ENCODE measurements around the gene KCNH1. TPM values are rescaled to one million over a fixed set of nuclear protein-coding genes. Genes with fewer than 3 reads are reported as not detected.

Gene KCNH1
- total RNA-seq, 2 donors from 2014 or later, result not detected

GRCh38 chr1:210650403-210650802 is 483.5 kb downstream of the KCNH1 start:
- ATAC-seq (replicated peaks), result no peak
- no peaks in the 10 kb centered on the region for H3K27me3 Mint-ChIP-seq
- H3K36me3 Mint-ChIP-seq (ENCODE audit: low read depth), result no peaks in the 10 kb centered on the region
- no peaks in the 10 kb centered on the region for H3K9me3 Mint-ChIP-seq
- no peaks in the 10 kb centered on the region for H3K4me1 Mint-ChIP-seq
- H3K27ac Mint-ChIP-seq, result no peak overlapping the region
- H3K4me3 Mint-ChIP-seq, result no peak overlapping the region

- no peak overlapping the region for H3K4me3 Mint-ChIP-seq
- no peaks in the 10 kb centered on the region for H3K4me1 Mint-ChIP-seq
- H3K27ac Mint-ChIP-seq, result no peak overlapping the region
- H3K27me3 Mint-ChIP-seq, result no peaks in the 10 kb centered on the region
- H3K36me3 Mint-ChIP-seq (ENCODE audit: low read depth), result no peaks in the 10 kb centered on the region
- no peak for ATAC-seq (replicated peaks)
- H3K9me3 Mint-ChIP-seq, result no peaks in the 10 kb centered on the region
Measured at GRCh38 chr1:210648588-210649269, 485.2 kb downstream of the KCNH1 start.

GRCh38 chr1:210647406-210648333 is 486.3 kb downstream of the KCNH1 start:
- Mint-ChIP-seq H3K4me3 (no peak overlapping the region), H3K9me3 (no peaks in the 10 kb centered on the region), H3K27me3 (no peaks in the 10 kb centered on the region), H3K36me3 (ENCODE audit: low read depth) (no peaks in the 10 kb centered on the region), H3K27ac (no peak overlapping the region), H3K4me1 (no peaks in the 10 kb centered on the region)
- ATAC-seq (replicated peaks), result no peak

DNA sequence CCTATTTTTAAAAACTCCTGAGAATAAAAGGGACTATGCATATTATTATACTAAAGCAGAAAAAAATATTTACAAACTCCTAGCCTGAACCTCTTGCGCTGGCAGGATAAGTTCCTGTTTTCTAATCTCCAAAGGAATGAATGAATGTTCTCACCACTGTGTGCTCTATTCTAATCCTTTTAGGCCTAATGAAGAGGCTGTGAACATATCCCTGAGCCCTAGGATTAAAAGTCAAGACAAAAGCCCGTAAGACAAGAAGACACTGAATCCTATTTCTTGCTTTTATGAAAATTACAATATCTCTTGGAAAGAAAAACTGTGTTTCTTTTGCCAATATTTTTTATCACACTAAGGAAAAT is 487.7 kb downstream of the KCNH1 start:
- H3K9me3 Mint-ChIP-seq, result no peaks in the 10 kb centered on the region
- no peaks in the 10 kb centered on the region for H3K27me3 Mint-ChIP-seq
- no peak for ATAC-seq (replicated peaks)
- H3K36me3 Mint-ChIP-seq (ENCODE audit: low read depth), result no peaks in the 10 kb centered on the region
- H3K4me1 Mint-ChIP-seq, result no peaks in the 10 kb centered on the region
- no peak overlapping the region for H3K27ac Mint-ChIP-seq
- no peak overlapping the region for H3K4me3 Mint-ChIP-seq

DNA sequence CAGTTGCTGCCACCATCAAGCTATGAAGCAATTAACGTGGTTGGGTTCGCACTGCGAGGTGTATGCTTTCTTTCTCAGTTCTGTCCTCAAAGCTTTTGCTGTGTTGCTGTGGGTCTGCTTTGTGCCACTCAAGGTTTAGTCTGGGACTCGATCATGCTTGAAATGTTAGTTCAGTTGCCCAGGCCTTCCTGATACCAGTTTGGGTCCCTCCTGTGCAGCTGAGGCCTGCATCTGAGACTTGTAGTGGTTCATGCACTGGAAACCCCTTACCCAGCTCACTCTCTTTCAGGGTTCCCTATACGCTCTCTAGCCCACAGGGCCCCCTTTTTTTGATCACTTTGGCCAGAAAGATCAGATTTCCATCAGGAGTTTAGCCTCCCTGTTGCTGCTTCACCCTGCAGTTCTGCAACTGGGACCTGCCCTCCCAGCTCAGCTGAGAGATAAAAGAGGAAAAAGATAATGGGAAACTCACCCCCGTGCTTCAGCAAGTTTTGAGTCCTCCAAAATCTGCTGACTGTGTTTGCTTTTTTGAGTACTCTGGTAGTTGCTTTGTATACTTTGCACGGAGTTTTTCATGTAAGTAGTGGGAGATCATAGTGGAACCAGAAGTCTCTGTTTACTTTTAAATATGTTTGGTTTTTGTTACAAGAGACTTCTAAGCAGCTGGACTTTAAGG is 488.2 kb downstream of the KCNH1 start:
- Mint-ChIP-seq H3K4me3 (no peak overlapping the region), H3K9me3 (no peaks in the 10 kb centered on the region), H3K4me1 (no peaks in the 10 kb centered on the region), H3K27ac (no peak overlapping the region), H3K36me3 (ENCODE audit: low read depth) (no peaks in the 10 kb centered on the region), H3K27me3 (no peaks in the 10 kb centered on the region)
- no peak for ATAC-seq (replicated peaks)

DNA sequence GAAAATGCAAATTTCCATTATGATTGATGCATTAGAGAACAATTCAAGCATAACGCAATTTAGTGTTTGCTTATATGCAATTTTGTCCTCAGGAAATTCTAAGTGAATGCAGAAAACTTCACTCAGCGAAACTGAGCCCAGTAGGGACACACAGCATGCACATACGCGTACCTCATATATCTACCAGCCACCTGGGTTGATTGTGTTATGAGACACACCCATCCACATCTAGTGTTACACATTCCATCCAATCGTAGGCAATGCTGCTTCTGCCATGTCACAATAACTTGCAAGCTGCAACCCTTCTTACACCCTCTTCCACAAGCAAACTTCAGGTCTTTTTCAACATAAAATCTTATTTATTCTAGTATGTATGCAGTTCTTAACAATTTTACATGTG is 492.4 kb downstream of the KCNH1 start:
- no peaks in the 10 kb centered on the region for H3K27me3 Mint-ChIP-seq
- no peaks in the 10 kb centered on the region for H3K4me1 Mint-ChIP-seq
- ATAC-seq (replicated peaks), result no peak
- H3K9me3 Mint-ChIP-seq, result no peaks in the 10 kb centered on the region
- H3K36me3 Mint-ChIP-seq (ENCODE audit: low read depth), result no peaks in the 10 kb centered on the region
- no peak overlapping the region for H3K27ac Mint-ChIP-seq
- no peak overlapping the region for H3K4me3 Mint-ChIP-seq

GRCh38 chr1:210635108-210635507 is 498.8 kb downstream of the KCNH1 start:
- Mint-ChIP-seq H3K9me3 (no peaks in the 10 kb centered on the region), H3K4me3 (no peak overlapping the region), H3K4me1 (no peaks in the 10 kb centered on the region), H3K36me3 (ENCODE audit: low read depth) (no peaks in the 10 kb centered on the region), H3K27ac (no peak overlapping the region), H3K27me3 (no peaks in the 10 kb centered on the region)
- ATAC-seq (replicated peaks), result no peak

DNA sequence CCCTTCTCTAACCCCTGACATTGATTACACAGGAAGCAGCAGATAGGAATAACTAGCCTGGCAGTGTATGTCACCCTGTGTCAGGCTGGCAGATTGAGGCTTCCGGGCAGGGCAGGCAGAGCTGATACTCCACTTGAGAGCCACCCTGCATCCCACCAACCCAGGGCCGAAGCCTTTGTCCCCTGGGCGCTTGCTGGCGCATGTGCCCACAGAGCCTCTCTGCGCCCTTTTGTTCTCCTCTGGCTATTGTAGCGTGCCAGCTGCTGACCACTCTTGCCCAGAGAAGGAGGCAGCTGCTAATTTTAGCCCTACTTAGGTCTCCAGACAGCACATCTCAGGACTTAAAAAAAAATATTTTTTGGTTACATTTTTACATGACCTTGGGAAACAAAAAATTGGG is 500.3 kb downstream of the KCNH1 start:
- Mint-ChIP-seq H3K9me3 (no peaks in the 10 kb centered on the region), H3K36me3 (ENCODE audit: low read depth) (no peaks in the 10 kb centered on the region), H3K4me1 (no peaks in the 10 kb centered on the region), H3K4me3 (no peak overlapping the region), H3K27me3 (no peaks in the 10 kb centered on the region), H3K27ac (no peak overlapping the region)
- ATAC-seq (replicated peaks), result no peak

DNA sequence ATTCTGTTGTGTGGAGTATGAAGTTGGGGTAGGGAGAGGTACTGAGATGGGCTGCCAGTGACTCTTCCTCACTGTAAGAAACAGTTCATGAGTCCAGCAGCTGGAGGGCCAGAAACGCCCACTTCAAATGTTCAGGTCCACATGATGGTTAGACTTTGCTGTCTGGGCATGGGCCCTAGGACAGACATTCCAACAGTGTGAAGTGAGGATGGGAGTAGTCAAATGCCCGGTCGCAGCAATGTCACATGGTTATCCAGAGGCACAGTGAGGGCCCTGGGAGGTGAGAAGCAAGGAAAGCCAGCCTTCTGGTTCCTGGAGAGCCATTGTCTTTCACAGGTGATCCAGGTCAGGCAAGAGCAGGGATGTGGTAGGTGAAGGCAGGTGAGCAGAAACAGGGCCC is 500.8 kb downstream of the KCNH1 start:
- Mint-ChIP-seq H3K36me3 (ENCODE audit: low read depth) (no peaks in the 10 kb centered on the region), H3K27me3 (no peaks in the 10 kb centered on the region), H3K27ac (no peak overlapping the region), H3K4me3 (no peak overlapping the region), H3K9me3 (no peaks in the 10 kb centered on the region), H3K4me1 (no peaks in the 10 kb centered on the region)
- no peak for ATAC-seq (replicated peaks)

DNA sequence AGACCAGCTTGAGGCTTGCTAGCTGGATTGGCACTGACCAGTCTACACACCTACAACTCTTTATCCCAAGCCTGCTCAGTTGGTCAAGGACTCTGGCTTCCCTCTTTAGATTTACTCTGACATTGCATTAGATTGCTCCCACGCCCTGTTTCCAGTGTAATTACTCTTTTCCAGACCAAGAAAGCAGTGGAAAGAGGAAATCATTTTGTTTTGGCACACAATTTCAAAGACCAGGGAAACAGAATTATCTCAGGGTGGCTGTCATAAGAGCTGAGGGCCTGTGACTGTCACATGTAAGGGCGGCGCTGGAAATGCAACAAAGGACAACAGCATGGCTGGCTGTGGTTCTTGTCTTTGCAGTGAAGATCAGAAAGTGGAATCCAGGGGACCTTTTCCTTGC is 502.5 kb downstream of the KCNH1 start:
- H3K27ac Mint-ChIP-seq, result no peak overlapping the region
- H3K9me3 Mint-ChIP-seq, result no peaks in the 10 kb centered on the region
- no peak overlapping the region for H3K4me3 Mint-ChIP-seq
- H3K36me3 Mint-ChIP-seq (ENCODE audit: low read depth), result no peaks in the 10 kb centered on the region
- H3K4me1 Mint-ChIP-seq, result no peaks in the 10 kb centered on the region
- no peak for ATAC-seq (replicated peaks)
- H3K27me3 Mint-ChIP-seq, result no peaks in the 10 kb centered on the region

DNA sequence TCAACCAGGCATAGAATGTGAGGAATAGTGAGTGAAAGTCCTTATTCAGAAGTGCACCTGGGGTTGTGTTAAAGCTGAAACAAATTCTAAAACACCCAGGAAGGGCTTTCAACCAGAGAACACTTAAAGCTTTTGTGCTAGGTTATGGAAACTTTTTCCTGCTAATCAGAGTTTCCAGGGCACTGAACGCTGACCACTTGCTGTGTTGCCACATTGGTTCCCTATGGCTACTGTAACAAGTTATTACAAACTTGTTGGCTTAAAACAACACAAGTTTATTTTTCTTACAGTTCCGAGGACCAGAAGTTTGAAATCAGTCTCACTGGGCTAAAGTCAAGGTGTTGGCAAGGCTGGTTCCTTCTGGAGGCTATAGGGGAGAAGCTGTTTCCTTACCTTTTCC is 504.7 kb downstream of the KCNH1 start:
- Mint-ChIP-seq H3K27ac (no peak overlapping the region), H3K9me3 (no peaks in the 10 kb centered on the region), H3K36me3 (ENCODE audit: low read depth) (no peaks in the 10 kb centered on the region), H3K27me3 (no peaks in the 10 kb centered on the region), H3K4me3 (no peak overlapping the region), H3K4me1 (no peaks in the 10 kb centered on the region)
- ATAC-seq (replicated peaks), result no peak

GRCh38 chr1:210627755-210628154 is 506.2 kb downstream of the KCNH1 start:
- H3K4me3 Mint-ChIP-seq, result no peak overlapping the region
- H3K27me3 Mint-ChIP-seq, result no peaks in the 10 kb centered on the region
- no peaks in the 10 kb centered on the region for H3K36me3 Mint-ChIP-seq (ENCODE audit: low read depth)
- ATAC-seq (replicated peaks), result no peak
- H3K4me1 Mint-ChIP-seq, result no peaks in the 10 kb centered on the region
- no peaks in the 10 kb centered on the region for H3K9me3 Mint-ChIP-seq
- no peak overlapping the region for H3K27ac Mint-ChIP-seq
